CD4-positive, alpha-beta T cell (primary cell): Measurements from ENCODE around the gene BCDIN3D. TPM values are rescaled to one million over a fixed set of nuclear protein-coding genes. Genes with fewer than 3 reads are reported as not detected.

Experiments used
- ATAC-seq: fragments of 200-7000 bp; cut with Tn5 transposase; one replicate; pipeline ENCODE4 v1.10.0; 2022; ENCODE audit warnings: mild to moderate bottlenecking; ENCODE audit not compliant: poor library complexity
- CTCF ChIA-PET: fragments of 350-600 bp; sonication (Branson Sonifier 250); formaldehyde crosslinking; loops from one replicate; lab custom pipeline; 2021; ENCODE audit warnings: antibody characterized with exemption, inconsistent platforms; lab: Charles Lee
- POLR2A ChIA-PET: fragments of 350-600 bp; sonication (Branson Sonifier 250); formaldehyde crosslinking; loops from one replicate; lab custom pipeline; 2021; ENCODE audit warnings: antibody characterized with exemption, inconsistent platforms; lab: Charles Lee
- DNase-seq, 14 experiments: peaks; one replicate each; pipeline ENCODE4 v3.0.0-alpha.2; 2013 to 2020; ENCODE audit warnings: mixed read lengths in 2 of 14
- H3K27ac ChIP-seq, 2 donors: one replicate each; pipeline versions ENCODE4 v1.5.1 to v1.7.0; 2013; ENCODE audit warnings: low read length in 2 of 2, low read depth in 1 of 2, mild to moderate bottlenecking in 1 of 2
- H3K27me3 ChIP-seq, 2 experiments: 1 replicate in 1 of 2; 2 replicates in 1 of 2; pipeline versions ENCODE4 v1.6.1 to v1.7.0; 2013; ENCODE audit warnings: low read length in 2 of 2, control low read depth in 1 of 2, mild to moderate bottlenecking in 1 of 2, moderate library complexity in 1 of 2; ENCODE audit not compliant: insufficient read depth in 2 of 2, control insufficient read depth in 1 of 2
- H3K36me3 ChIP-seq: one replicate; pipeline ENCODE4 v1.6.1; 2013; ENCODE audit warnings: low read length, control low read depth; ENCODE audit not compliant: insufficient read depth
- H3K4me1 ChIP-seq: one replicate; pipeline ENCODE4 v1.6.1; 2013; ENCODE audit warnings: low read length, control low read depth; ENCODE audit not compliant: insufficient read depth
- H3K4me3 ChIP-seq: one replicate; pipeline ENCODE4 v1.5.1; 2013; ENCODE audit warnings: mild to moderate bottlenecking, low read length, moderate library complexity
- H3K9me3 ChIP-seq, 2 experiments: 1 replicate in 1 of 2; 2 replicates in 1 of 2; pipeline versions ENCODE4 v1.6.1 to v1.7.0; 2013; ENCODE audit warnings: low read length in 2 of 2, mild to moderate bottlenecking in 2 of 2, control low read depth in 1 of 2, moderate library complexity in 1 of 2; ENCODE audit not compliant: control insufficient read depth in 1 of 2, insufficient read depth in 1 of 2
- H3K27ac Mint-ChIP-seq: one replicate; pipeline ENCODE4 v1.8.0; 2020; ENCODE audit warnings: mixed read lengths
- H3K27me3 Mint-ChIP-seq: one replicate; pipeline ENCODE4 v1.8.0; 2021; ENCODE audit warnings: mixed read lengths
- H3K36me3 Mint-ChIP-seq: one replicate; pipeline ENCODE4 v1.8.0; 2021; ENCODE audit warnings: low read depth, mixed read lengths
- H3K4me1 Mint-ChIP-seq: one replicate; pipeline ENCODE4 v1.8.0; 2021; ENCODE audit warnings: low read depth, mixed read lengths
- H3K4me3 Mint-ChIP-seq: one replicate; pipeline ENCODE4 v1.8.0; 2020; ENCODE audit warnings: mild to moderate bottlenecking, mixed read lengths
- H3K9me3 Mint-ChIP-seq: one replicate; pipeline ENCODE4 v1.8.0; 2020; ENCODE audit warnings: mixed read lengths
- intact Hi-C, 2 experiments: fragments of 100-400 bp; cut with DNase I in 1 of 2; cut with micrococcal nuclease in 1 of 2; formaldehyde crosslinking; loops; one replicate each; pipeline versions ENCODE4 v1.15.1 to v1.9.0; 2023 to 2025; cut with DNase I, micrococcal nuclease
- total RNA-seq, 174 experiments: library from RNA in 2 of 174; stranded (reverse) in 2 of 174; gene quantifications; one replicate each; pipeline ENCODE4 v1.2.3 and lab custom pipeline; 2021 to 2026
- TF ChIP-seq, protein P1 (sequence below): fragments of 200-600 bp; IDR thresholded peaks from one replicate; pipeline ENCODE4 v1.8.0; 2022; ENCODE audit warnings: antibody characterized with exemption, mild to moderate bottlenecking

BCDIN3D gene
- total RNA-seq, 2 experiments from 2014 or later, result 2.8 to 3.9 TPM

DNA sequence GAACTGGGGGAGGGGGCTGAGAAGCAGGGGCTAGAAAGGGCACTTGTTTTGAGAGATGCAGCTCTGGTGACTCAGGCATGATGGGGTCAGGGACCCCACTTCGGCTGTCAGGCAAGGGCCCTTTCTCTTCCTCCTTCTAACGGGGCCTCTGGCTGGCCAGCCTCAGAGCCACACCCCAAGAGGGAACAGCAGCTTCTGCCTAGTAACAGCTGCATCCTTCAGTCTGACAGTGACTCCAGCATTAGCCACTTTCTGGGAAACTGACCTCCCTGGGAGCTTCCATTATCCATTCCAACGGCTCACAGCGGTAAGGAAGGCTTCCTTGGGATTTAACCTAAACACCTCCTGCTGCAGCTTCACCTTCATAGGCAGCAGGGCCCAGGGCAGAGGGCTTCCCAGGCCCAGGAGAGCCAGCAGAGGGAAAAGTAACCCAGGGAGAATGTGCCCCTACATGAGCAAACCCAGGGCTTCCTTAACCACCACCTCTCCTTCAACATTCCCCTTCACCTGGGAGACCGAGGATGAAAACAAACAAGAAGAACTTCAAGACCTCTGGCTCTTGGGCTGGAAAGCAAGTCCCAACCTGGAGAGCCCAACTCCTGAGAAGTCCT is 17.4 kb downstream of the BCDIN3D start:
- Histone ChIP-seq H3K36me3 (peaks cover 4% of the 10 kb centered on the region), H3K9me3 (no peaks in the 10 kb centered on the region), H3K27me3 (no peaks in the 10 kb centered on the region), H3K4me1 (peaks cover 49% of the 10 kb centered on the region), H3K27ac (no peak overlapping the region), H3K4me3 (no peak overlapping the region)
- peaks cover 4% of the 10 kb centered on the region for H3K36me3 Mint-ChIP-seq
- intact Hi-C loops, result loop anchor here in 1 of 2 experiments (5.0 kb wide), 2 partner anchors 83 to 203 kb away; partner anchors contain the start of genes PRPF40B and TMBIM6
- H3K9me3 Mint-ChIP-seq, result no peaks in the 10 kb centered on the region
- peaks cover 67% of the 10 kb centered on the region for H3K4me1 Mint-ChIP-seq
- ChIA-PET CTCF (interaction anchor here (1.4 kb wide), 1 partner anchor 13 kb away, joined by 3 read pairs; no protein-coding TSS in a partner anchor), POLR2A (no interaction called here)
- DNase-seq (peak in 2 of 14 experiments; percentile 51 to 66), ATAC-seq (no peak)
- peak overlapping the region; percentile 11 for H3K27ac Mint-ChIP-seq
- no peaks in the 10 kb centered on the region for H3K27me3 Mint-ChIP-seq
- H3K4me3 Mint-ChIP-seq, result peak overlapping the region; percentile 57
- TF ChIP-seq, protein P1, sequence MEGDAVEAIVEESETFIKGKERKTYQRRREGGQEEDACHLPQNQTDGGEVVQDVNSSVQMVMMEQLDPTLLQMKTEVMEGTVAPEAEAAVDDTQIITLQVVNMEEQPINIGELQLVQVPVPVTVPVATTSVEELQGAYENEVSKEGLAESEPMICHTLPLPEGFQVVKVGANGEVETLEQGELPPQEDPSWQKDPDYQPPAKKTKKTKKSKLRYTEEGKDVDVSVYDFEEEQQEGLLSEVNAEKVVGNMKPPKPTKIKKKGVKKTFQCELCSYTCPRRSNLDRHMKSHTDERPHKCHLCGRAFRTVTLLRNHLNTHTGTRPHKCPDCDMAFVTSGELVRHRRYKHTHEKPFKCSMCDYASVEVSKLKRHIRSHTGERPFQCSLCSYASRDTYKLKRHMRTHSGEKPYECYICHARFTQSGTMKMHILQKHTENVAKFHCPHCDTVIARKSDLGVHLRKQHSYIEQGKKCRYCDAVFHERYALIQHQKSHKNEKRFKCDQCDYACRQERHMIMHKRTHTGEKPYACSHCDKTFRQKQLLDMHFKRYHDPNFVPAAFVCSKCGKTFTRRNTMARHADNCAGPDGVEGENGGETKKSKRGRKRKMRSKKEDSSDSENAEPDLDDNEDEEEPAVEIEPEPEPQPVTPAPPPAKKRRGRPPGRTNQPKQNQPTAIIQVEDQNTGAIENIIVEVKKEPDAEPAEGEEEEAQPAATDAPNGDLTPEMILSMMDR, result no peak

DNA sequence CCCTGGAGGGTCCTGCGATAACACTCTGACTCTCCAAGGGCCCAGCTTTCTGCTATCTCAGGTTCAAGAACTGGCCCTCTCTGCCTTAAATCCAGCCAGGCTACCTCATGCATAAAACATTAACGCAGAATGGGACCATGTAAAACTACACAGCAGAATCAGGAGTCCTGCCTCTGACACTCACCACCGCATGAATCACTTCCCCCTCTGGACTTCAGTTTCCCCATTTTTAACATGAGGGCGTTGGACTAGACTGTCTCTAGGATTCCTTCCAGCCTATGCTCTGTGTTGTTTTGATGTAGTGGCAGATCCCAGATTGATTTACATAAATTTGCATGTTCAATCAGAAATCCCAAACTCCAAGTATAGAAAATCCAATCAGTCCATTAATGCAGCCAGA is 18.0 kb downstream of the BCDIN3D start:
- Mint-ChIP-seq H3K4me3 (peak overlapping the region; percentile 57), H3K27ac (peak overlapping the region; percentile 11), H3K4me1 (peaks cover 64% of the 10 kb centered on the region), H3K36me3 (peaks cover 4% of the 10 kb centered on the region), H3K27me3 (no peaks in the 10 kb centered on the region), H3K9me3 (no peaks in the 10 kb centered on the region)
- POLR2A ChIA-PET, result no interaction called here
- Histone ChIP-seq H3K4me3 (no peak overlapping the region), H3K27me3 (no peaks in the 10 kb centered on the region), H3K9me3 (no peaks in the 10 kb centered on the region), H3K36me3 (peaks cover 4% of the 10 kb centered on the region), H3K27ac (no peak overlapping the region), H3K4me1 (peaks cover 49% of the 10 kb centered on the region)
- TF ChIP-seq, protein P1, result no peak
- intact Hi-C loops, result loop anchor here in 1 of 2 experiments (5.0 kb wide), 2 partner anchors 83 to 203 kb away; partner anchors contain the start of genes PRPF40B and TMBIM6
- CTCF ChIA-PET, result interaction anchor here (1.4 kb wide), 1 partner anchor 14 kb away, joined by 3 read pairs; no protein-coding TSS in a partner anchor
- ATAC-seq (no peak), DNase-seq (peak in 2 of 14 experiments; percentile 54 to 63)

DNA sequence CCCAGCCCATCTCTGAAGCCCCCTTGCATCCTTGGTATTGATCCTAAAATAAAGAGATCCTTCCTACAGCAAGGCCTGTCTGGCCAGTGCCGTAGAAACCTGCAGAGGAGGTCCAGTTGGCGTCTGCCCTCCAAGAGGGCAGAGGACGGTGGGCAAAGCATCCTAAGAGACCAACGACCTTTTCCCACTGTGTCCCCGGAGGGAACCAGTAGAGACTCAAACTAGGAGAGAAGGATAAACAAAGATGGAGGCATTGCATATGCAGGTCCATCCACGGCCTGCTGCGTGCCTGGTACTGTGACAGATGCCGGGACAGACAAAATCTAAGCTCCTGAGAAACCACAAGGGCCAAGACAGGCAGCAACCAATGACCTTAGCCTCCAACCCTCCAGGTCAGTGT is 18.5 kb downstream of the BCDIN3D start:
- ChIA-PET CTCF (interaction anchor here (1.4 kb wide), 1 partner anchor 15 kb away, joined by 3 read pairs; no protein-coding TSS in a partner anchor), POLR2A (no interaction called here)
- H3K36me3 Mint-ChIP-seq, result peaks cover 4% of the 10 kb centered on the region
- Histone ChIP-seq H3K27ac (peak overlapping the region in 1 of 2 donors; percentile 22), H3K27me3 (no peaks in the 10 kb centered on the region), H3K9me3 (no peaks in the 10 kb centered on the region), H3K4me3 (no peak overlapping the region), H3K4me1 (peaks cover 49% of the 10 kb centered on the region), H3K36me3 (peaks cover 4% of the 10 kb centered on the region)
- no peak overlapping the region for H3K27ac Mint-ChIP-seq
- ATAC-seq, result no peak
- intact Hi-C loops, result no loop called here
- H3K27me3 Mint-ChIP-seq, result no peaks in the 10 kb centered on the region
- peaks cover 68% of the 10 kb centered on the region for H3K4me1 Mint-ChIP-seq
- H3K4me3 Mint-ChIP-seq, result peak overlapping the region; percentile 9
- DNase-seq, result no peak
- TF ChIP-seq, protein P1, result no peak
- no peaks in the 10 kb centered on the region for H3K9me3 Mint-ChIP-seq
